RWPE2 (cell line): ENCODE measurements around the gene DMBT1.

ENCODE experiments used
- ATAC-seq: fragments of 200-7000 bp; cut with Tn5 transposase; 3 replicates; pipeline ENCODE4 v1.9.1; 2021; ENCODE audit warnings: low read depth
- DNase-seq: peaks from one replicate; pipeline ENCODE4 v3.0.0-alpha.2; 2020; ENCODE audit warnings: low spot score
- H3K27ac ChIP-seq: fragments of 450-650 bp; 2 replicates; pipeline ENCODE4 v1.5.1; 2017; ENCODE audit warnings: mild to moderate bottlenecking; ENCODE audit not compliant: poor library complexity, severe bottlenecking
- H3K27me3 ChIP-seq: fragments of 250-450 bp; sonication (Bioruptor Pico); 2 replicates; pipeline ENCODE4 v1.5.1; 2021; ENCODE audit warnings: mild to moderate bottlenecking, moderate library complexity; ENCODE audit not compliant: insufficient read depth, poor library complexity, severe bottlenecking
- H3K36me3 ChIP-seq: fragments of 250-450 bp; sonication (Bioruptor Pico); 2 replicates; pipeline ENCODE4 v1.5.1; 2020; ENCODE audit warnings: low read depth, mild to moderate bottlenecking, moderate library complexity
- H3K4me1 ChIP-seq: fragments of 250-450 bp; sonication (Bioruptor Pico); 2 replicates; pipeline ENCODE4 v1.5.1; 2021; ENCODE audit warnings: mild to moderate bottlenecking, moderate library complexity; ENCODE audit not compliant: insufficient read depth, poor library complexity, severe bottlenecking
- H3K4me3 ChIP-seq: fragments of 250-450 bp; sonication (Bioruptor Pico); 2 replicates; pipeline ENCODE4 v1.5.1; 2021; ENCODE audit warnings: mild to moderate bottlenecking, moderate library complexity; ENCODE audit not compliant: severe bottlenecking
- H3K9me3 ChIP-seq: fragments of 250-450 bp; sonication (Bioruptor Pico); 2 replicates; pipeline ENCODE4 v1.5.1; 2021; ENCODE audit warnings: mild to moderate bottlenecking, moderate library complexity; ENCODE audit not compliant: severe bottlenecking
- CTCF ChIP-seq: fragments of 450-650 bp; IDR thresholded peaks from one replicate; pipeline ENCODE4 v1.5.1; 2017; ENCODE audit warnings: mild to moderate bottlenecking, moderate library complexity; ENCODE audit not compliant: poor library complexity, severe bottlenecking

Gene DMBT1

GRCh38 chr10:122516734-122517133 is 43.8 kb upstream of the DMBT1 start:
- no peak overlapping the region for H3K4me3 ChIP-seq
- H3K27me3 ChIP-seq: no peaks in the 10 kb centered on the region
- no peaks in the 10 kb centered on the region for H3K4me1 ChIP-seq
- TF ChIP-seq CTCF: no peak
- DNase-seq: no peak
- ATAC-seq: no peak
- H3K9me3 ChIP-seq: no peaks in the 10 kb centered on the region
- H3K27ac ChIP-seq: no peak overlapping the region
- H3K36me3 ChIP-seq: peaks cover 19% of the 10 kb centered on the region

- Histone ChIP-seq H3K27ac (no peak overlapping the region), H3K4me1 (no peaks in the 10 kb centered on the region), H3K27me3 (no peaks in the 10 kb centered on the region), H3K4me3 (no peak overlapping the region), H3K36me3 (peaks cover 11% of the 10 kb centered on the region), H3K9me3 (no peaks in the 10 kb centered on the region)
- no peak for DNase-seq
- TF ChIP-seq CTCF: no peak
- ATAC-seq: no peak
Observed at GRCh38 chr10:122519144-122519543, 41.4 kb upstream of the DMBT1 start.

GRCh38 chr10:122519873-122520272 is 40.7 kb upstream of the DMBT1 start:
- ATAC-seq (no peak), DNase-seq (no peak)
- no peak for TF ChIP-seq CTCF
- H3K4me3 ChIP-seq: no peak overlapping the region
- no peaks in the 10 kb centered on the region for H3K9me3 ChIP-seq
- no peak overlapping the region for H3K27ac ChIP-seq
- H3K27me3 ChIP-seq: no peaks in the 10 kb centered on the region
- peaks cover 6% of the 10 kb centered on the region for H3K36me3 ChIP-seq
- no peaks in the 10 kb centered on the region for H3K4me1 ChIP-seq

- Histone ChIP-seq H3K4me3 (no peak overlapping the region), H3K27me3 (no peaks in the 10 kb centered on the region), H3K9me3 (no peaks in the 10 kb centered on the region), H3K36me3 (no peaks in the 10 kb centered on the region), H3K4me1 (no peaks in the 10 kb centered on the region), H3K27ac (no peak overlapping the region)
- TF ChIP-seq CTCF: no peak
- no peak for DNase-seq
- no peak for ATAC-seq
Observed at GRCh38 chr10:122521011-122521410, 39.5 kb upstream of the DMBT1 start.

GRCh38 chr10:122524811-122525210 is 35.7 kb upstream of the DMBT1 start:
- Histone ChIP-seq H3K9me3 (no peaks in the 10 kb centered on the region), H3K4me3 (no peak overlapping the region), H3K27me3 (no peaks in the 10 kb centered on the region), H3K36me3 (no peaks in the 10 kb centered on the region), H3K27ac (no peak overlapping the region), H3K4me1 (no peaks in the 10 kb centered on the region)
- ATAC-seq: no peak
- DNase-seq: no peak
- no peak for TF ChIP-seq CTCF
